NB4 (cell line): ENCODE measurements around the gene BSG.
A peak's percentile ranks its signal among the peaks of the same experiment; 100 is the strongest.

Source experiments
- DNase-seq: peaks from one replicate; pipeline ENCODE4 v3.0.0; 2010; ENCODE audit warnings: low read depth
- H3K4me3 ChIP-seq: one replicate; pipeline ENCODE4 v1.5.1; 2011; ENCODE audit warnings: mild to moderate bottlenecking, low read depth, low read length, moderate library complexity
- MAX ChIP-seq: IDR thresholded peaks from 2 replicates; pipeline ENCODE4 v1.6.1; 2011; ENCODE audit warnings: low read depth, low read length
- MYC ChIP-seq: IDR thresholded peaks from 2 replicates; pipeline ENCODE4 v1.6.1; 2011; ENCODE audit warnings: low read depth, low read length
- POLR2A ChIP-seq: IDR thresholded peaks from 2 replicates; pipeline ENCODE4 v1.6.1; 2011; ENCODE audit warnings: mild to moderate bottlenecking; ENCODE audit not compliant: insufficient read length; ENCODE audit errors: extremely low read depth
- TF ChIP-seq, protein P1 (sequence below): IDR thresholded peaks from one replicate; pipeline ENCODE4 v1.5.1; 2012; ENCODE audit warnings: low read depth, low read length

The BSG gene

GRCh38 chr19:558770-559439 is 13.5 kb upstream of the BSG start:
- TF ChIP-seq, protein P1, sequence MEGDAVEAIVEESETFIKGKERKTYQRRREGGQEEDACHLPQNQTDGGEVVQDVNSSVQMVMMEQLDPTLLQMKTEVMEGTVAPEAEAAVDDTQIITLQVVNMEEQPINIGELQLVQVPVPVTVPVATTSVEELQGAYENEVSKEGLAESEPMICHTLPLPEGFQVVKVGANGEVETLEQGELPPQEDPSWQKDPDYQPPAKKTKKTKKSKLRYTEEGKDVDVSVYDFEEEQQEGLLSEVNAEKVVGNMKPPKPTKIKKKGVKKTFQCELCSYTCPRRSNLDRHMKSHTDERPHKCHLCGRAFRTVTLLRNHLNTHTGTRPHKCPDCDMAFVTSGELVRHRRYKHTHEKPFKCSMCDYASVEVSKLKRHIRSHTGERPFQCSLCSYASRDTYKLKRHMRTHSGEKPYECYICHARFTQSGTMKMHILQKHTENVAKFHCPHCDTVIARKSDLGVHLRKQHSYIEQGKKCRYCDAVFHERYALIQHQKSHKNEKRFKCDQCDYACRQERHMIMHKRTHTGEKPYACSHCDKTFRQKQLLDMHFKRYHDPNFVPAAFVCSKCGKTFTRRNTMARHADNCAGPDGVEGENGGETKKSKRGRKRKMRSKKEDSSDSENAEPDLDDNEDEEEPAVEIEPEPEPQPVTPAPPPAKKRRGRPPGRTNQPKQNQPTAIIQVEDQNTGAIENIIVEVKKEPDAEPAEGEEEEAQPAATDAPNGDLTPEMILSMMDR, result no peak
- TF ChIP-seq MAX (no peak), MYC (no peak)
- H3K4me3 ChIP-seq, result no peak overlapping the region
- no peak for DNase-seq

DNA sequence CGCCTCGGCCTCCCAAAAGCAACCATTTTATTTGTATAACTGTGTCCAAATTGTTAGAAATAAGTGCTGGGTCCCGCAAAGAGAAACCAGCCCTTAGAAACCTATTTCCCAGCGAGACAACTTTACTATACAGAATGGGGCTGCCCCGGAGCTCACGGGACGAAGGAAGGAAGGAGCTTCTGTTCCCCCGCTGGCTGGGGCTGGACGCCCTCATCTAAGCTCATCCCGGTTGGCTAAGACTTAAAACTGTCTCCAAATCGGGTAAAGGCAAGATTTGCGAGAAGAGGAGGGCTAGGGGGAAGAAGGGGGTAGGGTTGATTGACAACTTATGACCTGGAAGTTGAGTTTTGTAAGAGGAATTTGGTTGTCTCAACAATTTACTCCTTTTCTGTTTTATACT is 12.3 kb upstream of the BSG start:
- TF ChIP-seq MAX (no peak), MYC (no peak)
- TF ChIP-seq, protein P1, result no peak
- no peak overlapping the region for H3K4me3 ChIP-seq
- peak; percentile 29 for DNase-seq

DNA sequence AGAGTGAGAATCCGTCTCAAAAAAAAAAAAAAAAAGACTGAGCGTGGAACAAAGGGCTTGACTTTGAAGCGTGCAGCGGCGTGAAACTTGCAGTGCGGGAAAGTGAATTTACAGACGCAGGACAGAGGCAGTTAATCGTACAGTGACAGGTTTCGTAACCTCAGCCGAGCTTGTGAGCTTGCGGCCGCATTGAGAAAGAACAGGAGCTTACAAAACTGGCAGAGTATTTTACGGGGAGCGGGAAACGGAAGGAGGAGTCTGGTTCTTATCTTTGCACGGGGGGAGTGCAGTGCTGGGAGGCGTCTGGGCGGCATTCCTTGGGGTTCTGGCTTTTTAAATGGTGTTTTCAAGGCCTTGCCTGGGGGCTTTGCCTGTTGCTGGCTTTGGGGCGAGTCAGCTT is 6.0 kb upstream of the BSG start:
- H3K4me3 ChIP-seq, result peak overlapping the region; percentile 69
- TF ChIP-seq MYC, result peak; percentile 54; the same call in 1 of the 2 replicates
- TF ChIP-seq POLR2A, result peak; percentile 17
- peak; percentile 55; the same call in 1 of the 2 replicates for TF ChIP-seq MAX
- TF ChIP-seq, protein P1, result no peak

DNA sequence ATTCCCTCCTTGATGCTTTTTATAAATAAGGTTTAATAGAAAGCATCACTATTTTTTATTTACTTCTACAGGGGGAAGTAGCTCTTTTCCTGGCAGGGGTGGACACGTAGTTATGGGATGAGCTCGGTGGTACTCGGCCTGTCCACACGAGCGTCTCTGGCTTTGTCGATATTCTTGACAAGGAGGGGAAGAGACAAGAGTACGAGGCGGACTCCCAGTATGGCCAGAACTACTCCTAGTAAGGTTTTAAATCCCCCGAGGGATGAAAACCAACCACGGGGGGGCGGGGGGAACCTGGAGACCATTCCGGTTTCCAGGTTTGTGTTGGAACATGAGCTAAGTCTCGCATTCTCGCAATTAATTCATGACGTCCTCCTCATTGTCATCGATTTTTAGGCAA is 5.6 kb upstream of the BSG start:
- DNase-seq, result peak; percentile 62
- peak overlapping the region; percentile 69 for H3K4me3 ChIP-seq
- TF ChIP-seq, protein P1, result no peak
- no peak for TF ChIP-seq MAX
- TF ChIP-seq POLR2A, result no peak
- TF ChIP-seq MYC, result no peak

More for the DNA sequence above, 6.0 kb upstream of the BSG start:
- peak; percentile 97 for DNase-seq

DNA sequence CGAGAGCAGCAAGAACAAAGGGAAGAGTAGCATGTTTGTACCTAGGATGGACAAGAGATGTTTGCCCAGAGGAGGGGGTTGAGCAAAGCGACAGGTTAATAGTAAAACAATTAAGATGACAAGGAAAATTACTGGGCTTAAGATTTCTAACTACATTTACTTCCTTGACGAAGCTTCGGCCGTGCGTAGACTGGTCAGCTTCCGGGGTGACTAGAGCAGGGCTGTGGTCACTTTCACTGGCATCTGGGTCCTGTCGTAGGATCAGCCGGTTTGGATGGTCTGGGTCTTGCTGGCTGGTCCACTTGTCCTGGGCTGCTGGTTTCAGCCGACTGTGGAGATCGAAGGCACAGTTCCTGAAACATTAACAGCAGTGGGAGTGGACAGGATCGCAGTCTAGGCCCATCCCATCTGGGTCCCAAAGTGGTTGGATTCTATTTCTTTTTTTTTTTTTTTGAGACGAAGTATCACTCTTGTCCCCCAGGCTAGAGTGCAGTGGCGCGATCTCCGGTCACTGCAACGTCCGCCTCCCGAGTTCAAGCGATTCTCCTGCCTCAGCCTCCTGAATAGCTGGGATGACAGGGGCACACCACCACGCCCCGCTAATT is 5.0 kb upstream of the BSG start:
- TF ChIP-seq POLR2A (no peak), MYC (no peak), MAX (no peak)
- TF ChIP-seq, protein P1, result no peak
- peak; percentile 38 for DNase-seq
- peak overlapping the region; percentile 69 for H3K4me3 ChIP-seq
